Mesothelial cell of epicardium (in vitro differentiated cells): Measurements from ENCODE around the gene C3orf85. TPM values are rescaled to one million over a fixed set of nuclear protein-coding genes. Genes with fewer than 3 reads are reported as not detected.
"Not testable (repeated sequence)": the region's sequence is repeated elsewhere in the genome, so short reads cannot be mapped to it uniquely, and the experiment has no call there.

Source experiments
- DNase-seq, 2 experiments: peaks; one replicate each; pipeline ENCODE4 v3.0.0; 2021; ENCODE audit warnings: low spot score in 2 of 2; ENCODE audit not compliant: unreplicated experiment in 2 of 2
- H3K27ac Mint-ChIP-seq: 2 replicates; pipeline ENCODE4 v1.8.0; 2021; ENCODE audit warnings: mixed read lengths
- H3K27me3 Mint-ChIP-seq: 2 replicates; pipeline ENCODE4 v1.8.0; 2021; ENCODE audit warnings: low read depth, mixed read lengths
- H3K36me3 Mint-ChIP-seq: 2 replicates; pipeline ENCODE4 v1.8.0; 2021; ENCODE audit warnings: mixed read lengths
- H3K4me1 Mint-ChIP-seq: 2 replicates; pipeline ENCODE4 v1.8.0; 2021; ENCODE audit warnings: mixed read lengths
- H3K4me3 Mint-ChIP-seq: 2 replicates; pipeline ENCODE4 v1.8.0; 2021; ENCODE audit warnings: mild to moderate bottlenecking, moderate library complexity, mixed read lengths
- H3K9me3 Mint-ChIP-seq: 2 replicates; pipeline ENCODE4 v1.8.0; 2021; ENCODE audit warnings: mixed read lengths
- total RNA-seq: library from RNA; stranded (reverse); gene quantifications from 3 replicates; pipeline ENCODE4 v1.2.1, GENCODE V29; 2021
- TF ChIP-seq, protein P1 (sequence below): fragments of 200-600 bp; sonication (generic); IDR thresholded peaks from one replicate; pipeline ENCODE4 v1.5.0; 2021; ENCODE audit warnings: antibody characterized with exemption; ENCODE audit not compliant: unreplicated experiment

Gene C3orf85
- total RNA-seq, 1 donor from 2014 or later: not detected

DNA sequence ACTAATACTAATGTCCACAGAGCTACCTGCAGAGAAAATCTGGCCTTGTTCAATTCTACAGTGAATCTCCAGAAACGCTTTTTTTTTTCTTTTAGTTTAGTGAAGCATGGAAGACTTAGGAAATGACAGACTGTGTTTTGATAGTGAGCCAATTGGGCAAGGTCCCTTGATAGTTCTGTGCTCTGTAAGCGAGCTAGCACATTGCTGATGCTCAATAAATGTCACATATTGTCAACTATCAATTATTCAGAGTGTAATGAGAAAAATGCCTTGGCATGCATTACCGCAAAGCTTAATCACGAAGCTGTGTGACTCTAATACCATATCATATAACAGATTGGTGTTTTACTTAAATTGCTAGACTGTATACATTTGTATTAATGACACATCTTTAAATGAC is 5.2 kb upstream of the C3orf85 start:
- TF ChIP-seq, protein P1, sequence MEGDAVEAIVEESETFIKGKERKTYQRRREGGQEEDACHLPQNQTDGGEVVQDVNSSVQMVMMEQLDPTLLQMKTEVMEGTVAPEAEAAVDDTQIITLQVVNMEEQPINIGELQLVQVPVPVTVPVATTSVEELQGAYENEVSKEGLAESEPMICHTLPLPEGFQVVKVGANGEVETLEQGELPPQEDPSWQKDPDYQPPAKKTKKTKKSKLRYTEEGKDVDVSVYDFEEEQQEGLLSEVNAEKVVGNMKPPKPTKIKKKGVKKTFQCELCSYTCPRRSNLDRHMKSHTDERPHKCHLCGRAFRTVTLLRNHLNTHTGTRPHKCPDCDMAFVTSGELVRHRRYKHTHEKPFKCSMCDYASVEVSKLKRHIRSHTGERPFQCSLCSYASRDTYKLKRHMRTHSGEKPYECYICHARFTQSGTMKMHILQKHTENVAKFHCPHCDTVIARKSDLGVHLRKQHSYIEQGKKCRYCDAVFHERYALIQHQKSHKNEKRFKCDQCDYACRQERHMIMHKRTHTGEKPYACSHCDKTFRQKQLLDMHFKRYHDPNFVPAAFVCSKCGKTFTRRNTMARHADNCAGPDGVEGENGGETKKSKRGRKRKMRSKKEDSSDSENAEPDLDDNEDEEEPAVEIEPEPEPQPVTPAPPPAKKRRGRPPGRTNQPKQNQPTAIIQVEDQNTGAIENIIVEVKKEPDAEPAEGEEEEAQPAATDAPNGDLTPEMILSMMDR: no peak
- H3K27ac Mint-ChIP-seq: no peak overlapping the region
- H3K4me3 Mint-ChIP-seq: no peak overlapping the region
- no peaks in the 10 kb centered on the region for H3K27me3 Mint-ChIP-seq
- peaks cover 3% of the 10 kb centered on the region for H3K4me1 Mint-ChIP-seq
- no peak for DNase-seq
- H3K36me3 Mint-ChIP-seq: peaks cover 3% of the 10 kb centered on the region
- peaks cover 10% of the 10 kb centered on the region for H3K9me3 Mint-ChIP-seq

- no peaks in the 10 kb centered on the region for H3K27me3 Mint-ChIP-seq
- H3K36me3 Mint-ChIP-seq: peaks cover 3% of the 10 kb centered on the region
- no peak overlapping the region for H3K27ac Mint-ChIP-seq
- TF ChIP-seq, protein P1: no peak
- H3K9me3 Mint-ChIP-seq: peaks cover 10% of the 10 kb centered on the region
- peaks cover 3% of the 10 kb centered on the region for H3K4me1 Mint-ChIP-seq
- no peak overlapping the region for H3K4me3 Mint-ChIP-seq
- DNase-seq: no peak
These were observed 3.6 kb upstream of the C3orf85 start for GRCh38 chr3:109132801-109133473.

GRCh38 chr3:109133474-109133816 is 3.1 kb upstream of the C3orf85 start:
- H3K27me3 Mint-ChIP-seq, H3K9me3 Mint-ChIP-seq, DNase-seq, H3K4me1 Mint-ChIP-seq, H3K36me3 Mint-ChIP-seq, H3K27ac Mint-ChIP-seq, H3K4me3 Mint-ChIP-seq: not testable (repeated sequence)

- no peak for DNase-seq
- Mint-ChIP-seq H3K4me1 (peaks cover 3% of the 10 kb centered on the region), H3K4me3 (no peak overlapping the region), H3K27ac (no peak overlapping the region), H3K9me3 (no peaks in the 10 kb centered on the region), H3K36me3 (no peaks in the 10 kb centered on the region), H3K27me3 (no peaks in the 10 kb centered on the region)
- TF ChIP-seq, protein P1: no peak
These were observed 1.2 kb downstream of the C3orf85 start for GRCh38 chr3:109137761-109138160.

- no peak overlapping the region for H3K27ac Mint-ChIP-seq
These were observed 3.8 kb downstream of the C3orf85 start for GRCh38 chr3:109140318-109140717.

DNA sequence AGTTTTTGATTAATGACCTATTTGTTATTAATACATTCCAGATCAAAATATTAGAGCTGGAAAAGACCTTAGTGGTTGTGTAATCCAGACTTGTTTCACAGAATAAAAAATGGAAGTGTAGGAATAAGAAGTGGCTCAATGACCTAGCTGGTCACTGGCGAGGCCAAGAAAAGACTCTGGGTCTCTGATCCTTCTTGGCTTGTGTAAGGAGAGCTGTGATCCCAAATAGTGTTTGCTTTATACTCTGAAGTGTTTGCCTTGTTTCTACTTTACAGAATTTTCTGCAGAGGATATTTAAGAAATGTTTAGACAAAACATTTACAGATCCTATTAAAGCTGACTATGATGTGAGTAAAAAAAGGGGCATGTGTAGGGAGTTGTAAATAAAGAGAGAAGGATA is 7.1 kb downstream of the C3orf85 start:
- H3K36me3 Mint-ChIP-seq: no peaks in the 10 kb centered on the region
- TF ChIP-seq, protein P1: no peak
- no peaks in the 10 kb centered on the region for H3K4me1 Mint-ChIP-seq
- no peak for DNase-seq
- peaks cover 2% of the 10 kb centered on the region for H3K27me3 Mint-ChIP-seq
- no peak overlapping the region for H3K4me3 Mint-ChIP-seq
- peaks cover 5% of the 10 kb centered on the region for H3K9me3 Mint-ChIP-seq
- no peak overlapping the region for H3K27ac Mint-ChIP-seq

More at GRCh38 chr3:109140318-109140717, 3.8 kb downstream of the C3orf85 start:
- Mint-ChIP-seq H3K4me1 (peaks cover 2% of the 10 kb centered on the region), H3K27me3 (peaks cover 2% of the 10 kb centered on the region), H3K9me3 (no peaks in the 10 kb centered on the region), H3K4me3 (no peak overlapping the region), H3K36me3 (no peaks in the 10 kb centered on the region)
- TF ChIP-seq, protein P1: no peak
- no peak for DNase-seq
